ENCODE results near the gene SLC26A1. TPM values are rescaled to one million over a fixed set of nuclear protein-coding genes. Genes with fewer than 3 reads are reported as not detected.

SLC26A1 gene
- total and polyA plus RNA-seq, 12 donors, result 0.06 to 0.66 (median 0.33) TPM; not detected in 8

DNA sequence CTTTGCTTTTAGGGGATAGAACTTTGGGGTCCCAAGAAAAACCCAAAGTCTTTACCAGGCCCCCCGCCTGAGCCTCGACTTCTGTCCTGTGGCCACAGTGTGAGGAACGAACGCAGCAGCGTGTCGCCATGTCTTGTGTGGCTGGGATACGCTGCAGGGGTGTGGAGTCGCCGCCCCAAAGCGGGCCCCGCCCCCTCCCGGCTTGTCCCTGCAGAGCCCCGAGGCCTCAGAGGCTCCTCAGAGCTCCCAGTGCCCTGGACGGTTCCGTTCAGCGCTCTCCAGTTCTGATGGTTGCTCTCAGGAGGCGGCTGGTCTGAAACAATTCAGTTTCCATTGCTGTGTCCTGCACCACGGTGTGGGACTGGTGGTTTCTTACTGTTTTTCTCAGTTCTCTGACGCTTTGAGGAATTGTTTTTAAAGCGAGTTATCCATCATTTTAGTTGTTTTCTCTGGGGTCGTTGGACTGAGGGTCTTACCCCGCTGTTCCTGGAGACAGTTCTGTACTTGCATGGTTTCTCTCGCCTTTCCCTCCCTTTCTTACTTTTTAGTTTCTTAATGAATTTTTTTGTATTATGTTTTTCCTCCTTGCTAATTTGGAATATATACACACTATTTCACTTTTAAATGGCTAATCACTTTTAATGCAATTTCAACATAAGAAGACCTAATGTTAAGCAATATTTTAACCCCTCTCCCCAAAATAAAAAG lies 7.9 kb downstream of the SLC26A1 start:
- Histone ChIP-seq H3K36me3 (peaks cover 0 to 7% (median 0%) of the 10 kb centered on the region in 9 donors), H3K27me3 (no peaks in the 10 kb centered on the region), H3K4me1 (peaks cover 4 to 32% (median 25%) of the 10 kb centered on the region in 9 donors), H3K4me3 (peak overlapping the region in 8 of 10 donors; percentile 2 to 80 (median 29)), H3K27ac (no peak overlapping the region), H3K9me3 (no peaks in the 10 kb centered on the region)
- peak; percentile 65 to 79 for DNase-seq
- TF ChIP-seq CTCF (IDR thresholded peaks at IDR 0.05), result peak in 1 of 9 donors; percentile 12
- ATAC-seq, result peak; percentile 56 to 77 (median 70)
- intact Hi-C loops (cut with DNase I), result no loop called here
- WGBS, 2 donors, result 47 to 53% methylated on average over 23 of the region's 23 CpGs

GRCh38 chr4:984336-985054 lies 8.7 kb downstream of the SLC26A1 start:
- DNase-seq, result no peak
- H3K4me3 ChIP-seq, result peak overlapping the region in 8 of 10 donors; percentile 2 to 37 (median 29)
- peaks cover 4 to 32% (median 28%) of the 10 kb centered on the region in 9 donors for H3K4me1 ChIP-seq
- ATAC-seq, result no peak
- WGBS, 2 donors, result 84 to 86% methylated on average over 15 of the region's 15 CpGs
- no peak overlapping the region for H3K27ac ChIP-seq
- intact Hi-C loops (cut with DNase I), result no loop called here
- peaks cover 0 to under 1% (median 0%) of the 10 kb centered on the region in 9 donors for H3K36me3 ChIP-seq
- no peak for TF ChIP-seq CTCF (IDR thresholded peaks at IDR 0.05)
- H3K9me3 ChIP-seq, result no peaks in the 10 kb centered on the region
- H3K27me3 ChIP-seq, result no peaks in the 10 kb centered on the region

GRCh38 chr4:982814-983213 lies 10.4 kb downstream of the SLC26A1 start:
- Histone ChIP-seq H3K27me3 (no peaks in the 10 kb centered on the region), H3K27ac (no peak overlapping the region), H3K9me3 (no peaks in the 10 kb centered on the region), H3K4me3 (no peak overlapping the region), H3K36me3 (no peaks in the 10 kb centered on the region), H3K4me1 (peaks cover 4 to 35% (median 25%) of the 10 kb centered on the region in 9 donors)
- ATAC-seq (no peak), DNase-seq (no peak)
- intact Hi-C loops (cut with DNase I), result no loop called here
- no peak for TF ChIP-seq CTCF (IDR thresholded peaks at IDR 0.05)
- WGBS, 2 donors, result 95 to 97% methylated on average over 15 of the region's 15 CpGs

GRCh38 chr4:982291-982690 lies 10.9 kb downstream of the SLC26A1 start:
- Histone ChIP-seq H3K4me3 (no peak overlapping the region), H3K36me3 (no peaks in the 10 kb centered on the region), H3K27ac (no peak overlapping the region), H3K9me3 (no peaks in the 10 kb centered on the region), H3K4me1 (peaks cover 2 to 30% (median 20%) of the 10 kb centered on the region in 9 donors), H3K27me3 (no peaks in the 10 kb centered on the region)
- intact Hi-C loops (cut with DNase I), result no loop called here
- DNase-seq (no peak), ATAC-seq (no peak)
- no peak for TF ChIP-seq CTCF (IDR thresholded peaks at IDR 0.05)
- 93 to 94% methylated on average over 17 of the region's 17 CpGs for WGBS, 2 donors
